HG03460 (cell line): ENCODE results near the gene SATB1.
"Not testable (repeated sequence)": the region's sequence is repeated elsewhere in the genome, so short reads cannot be mapped to it uniquely, and the experiment has no call there.

Experiments used
- ATAC-seq: cut with Tn5 transposase; IDR thresholded peaks from one replicate; pipeline ENCODE4 v1.9.1; 2021; ENCODE audit not compliant: unreplicated experiment

The SATB1 gene

DNA sequence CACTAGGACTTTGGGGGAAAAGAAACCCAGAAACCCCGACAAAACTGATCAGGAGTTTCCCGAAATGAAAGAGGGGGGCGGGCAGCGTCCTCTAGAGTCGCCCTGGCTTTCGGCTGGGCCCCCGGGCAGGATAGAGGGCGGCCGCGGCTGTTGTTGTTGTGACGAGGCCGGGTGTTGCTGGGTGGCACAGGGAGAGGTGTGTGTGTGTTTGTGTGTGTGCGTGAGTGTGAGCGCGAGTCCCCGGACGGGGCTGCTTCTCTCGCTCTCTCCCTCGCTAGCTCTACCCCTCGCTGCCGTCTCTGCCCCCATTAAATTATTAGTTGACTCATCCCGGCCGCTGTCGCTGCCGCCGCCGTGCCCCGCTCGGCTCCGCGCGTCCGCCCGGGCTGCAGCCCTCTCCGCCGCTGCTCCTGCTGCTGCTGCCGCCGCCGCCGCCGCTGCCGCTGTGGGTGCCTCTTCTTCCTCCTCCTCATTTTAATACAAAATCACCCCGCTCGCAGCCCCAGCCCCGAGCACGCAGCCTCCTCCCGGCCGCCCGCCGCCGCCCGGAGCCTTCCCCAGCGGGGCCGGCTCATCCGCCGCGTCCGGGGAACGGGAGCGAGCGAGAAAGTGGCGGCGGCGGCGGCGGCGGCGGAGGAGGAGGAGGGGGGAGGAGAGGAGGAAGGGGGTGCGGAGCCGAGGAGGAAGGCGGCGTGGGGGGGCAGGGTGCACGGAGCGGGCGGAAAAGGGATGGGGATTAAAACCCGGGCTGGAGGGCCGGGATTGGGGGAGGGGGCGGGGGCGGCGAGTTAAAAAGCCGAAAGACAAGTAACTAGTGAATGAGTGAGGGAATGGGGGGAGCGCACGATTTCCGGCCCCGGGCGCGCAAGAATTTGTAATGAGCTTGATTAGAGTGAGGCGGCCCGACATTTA is at the start of gene SATB1:
Gene SATB1, minus strand, starts transcription at position 611 of the 912 bp plus-strand sequence. CDS start 4,372 bp downstream, outside the sequence.
- ATAC-seq = peak; percentile 53

DNA sequence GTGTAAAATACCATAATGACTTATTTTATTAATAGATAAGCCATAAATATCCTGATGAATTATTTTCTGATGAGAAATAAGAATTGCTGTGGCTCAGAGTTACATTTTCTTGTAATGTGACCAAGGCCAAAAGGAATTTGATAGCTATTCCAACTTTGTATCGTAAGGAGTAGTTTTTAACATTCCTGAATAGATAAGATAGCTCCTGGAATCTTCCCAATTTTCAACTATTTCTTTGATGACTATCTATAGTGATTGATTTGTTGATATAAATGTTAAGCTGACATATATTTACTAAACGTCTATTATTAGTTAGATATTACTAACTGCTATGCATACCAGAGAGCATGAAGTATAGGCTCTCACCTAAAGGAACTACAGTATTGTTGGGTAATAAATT is 49.1 kb upstream of the SATB1 start:
- ATAC-seq = no peak

DNA sequence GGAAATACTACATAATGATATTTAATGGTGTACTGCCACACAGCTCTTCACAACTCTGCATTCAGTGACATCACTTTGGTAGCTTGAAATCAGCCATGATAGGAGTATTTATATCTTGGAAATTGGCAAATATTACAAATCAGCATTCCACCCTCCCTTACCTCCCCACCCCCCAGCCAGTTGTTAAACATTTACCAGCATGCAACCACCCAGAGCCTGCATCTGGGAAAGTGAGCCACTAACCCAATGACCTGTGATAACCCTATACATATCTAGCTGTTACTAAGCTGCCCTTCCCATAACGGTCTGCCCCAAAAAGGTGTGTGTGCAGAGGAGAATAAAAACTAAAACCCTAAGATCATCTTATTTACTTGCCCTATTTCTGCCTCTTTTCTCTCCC is 44.6 kb upstream of the SATB1 start:
- no peak for ATAC-seq

DNA sequence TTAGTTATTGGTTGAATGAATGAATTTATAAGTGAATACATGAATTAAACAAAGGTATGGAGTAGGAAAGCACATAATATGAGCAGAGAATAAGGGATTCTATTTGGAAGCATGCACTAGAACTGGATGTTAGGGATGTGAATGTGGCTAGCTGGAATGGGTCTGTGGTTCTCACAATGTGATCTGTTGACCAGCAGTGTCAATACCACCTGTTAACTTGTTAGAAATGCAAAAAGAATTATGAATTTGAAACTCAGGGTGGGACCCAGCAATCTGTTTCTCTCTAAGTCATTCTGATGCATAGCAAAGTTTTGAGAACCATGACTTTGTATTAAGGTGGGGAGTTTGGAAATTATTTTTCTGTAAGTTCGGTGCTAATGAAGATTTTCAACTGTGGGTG is 41.0 kb upstream of the SATB1 start:
- ATAC-seq = no peak

DNA sequence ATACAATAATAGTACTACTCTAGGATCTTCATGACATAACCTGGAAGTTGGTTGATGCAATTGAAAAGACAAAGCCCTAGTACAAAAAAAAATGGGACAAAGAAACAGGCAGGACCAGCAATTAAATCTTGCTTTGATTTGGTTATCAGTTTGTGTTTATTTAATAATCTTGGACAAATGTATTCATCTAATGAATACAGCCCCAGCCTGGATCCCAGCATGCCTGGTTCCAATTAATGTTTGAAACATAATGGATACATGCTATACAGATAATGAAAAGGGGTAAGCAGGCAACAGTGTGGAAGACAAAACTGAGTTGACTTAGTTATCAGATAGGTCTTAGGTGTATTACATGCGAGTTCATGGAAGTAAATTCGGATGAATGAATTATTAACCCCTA is 29.6 kb upstream of the SATB1 start:
- no peak for ATAC-seq

DNA sequence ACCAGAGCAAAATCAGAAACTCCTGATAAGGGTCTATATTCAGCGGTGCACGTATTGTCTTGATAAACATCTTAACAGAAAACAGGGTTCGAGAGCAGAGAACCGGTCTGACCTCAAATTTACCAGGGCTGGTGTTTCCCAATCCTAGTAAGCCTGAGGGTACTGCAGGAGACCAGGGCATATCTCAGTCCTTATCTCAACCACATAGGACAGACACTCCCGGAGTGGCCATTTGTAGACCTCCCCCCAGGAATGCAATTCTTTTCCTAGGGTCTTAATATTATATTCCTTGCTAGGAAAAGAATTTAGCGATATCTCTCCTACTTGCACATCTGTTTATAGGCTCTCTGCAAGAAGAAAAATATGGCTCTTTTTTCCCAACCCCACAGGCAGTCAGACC is 24.5 kb upstream of the SATB1 start:
- not testable (repeated sequence) for ATAC-seq

DNA sequence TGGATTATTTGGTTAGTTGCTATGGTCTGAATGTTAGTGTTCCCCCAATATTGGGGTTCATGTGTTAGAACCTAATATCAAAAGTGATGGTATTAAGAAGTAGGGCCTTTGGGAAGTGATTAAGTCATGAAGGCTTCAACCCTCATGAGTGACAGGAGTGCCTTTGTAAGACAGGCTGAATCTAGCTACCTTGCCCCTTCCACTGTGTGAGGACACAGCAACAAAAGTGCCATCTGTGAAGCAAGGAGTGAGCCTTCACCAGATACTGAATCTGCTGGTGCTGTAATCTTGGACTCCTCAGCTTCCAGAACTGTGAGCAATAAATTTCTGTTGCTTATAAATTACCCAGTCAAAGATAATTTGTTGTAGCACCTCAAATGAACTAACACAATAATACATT is 22.6 kb upstream of the SATB1 start:
- ATAC-seq = no peak

DNA sequence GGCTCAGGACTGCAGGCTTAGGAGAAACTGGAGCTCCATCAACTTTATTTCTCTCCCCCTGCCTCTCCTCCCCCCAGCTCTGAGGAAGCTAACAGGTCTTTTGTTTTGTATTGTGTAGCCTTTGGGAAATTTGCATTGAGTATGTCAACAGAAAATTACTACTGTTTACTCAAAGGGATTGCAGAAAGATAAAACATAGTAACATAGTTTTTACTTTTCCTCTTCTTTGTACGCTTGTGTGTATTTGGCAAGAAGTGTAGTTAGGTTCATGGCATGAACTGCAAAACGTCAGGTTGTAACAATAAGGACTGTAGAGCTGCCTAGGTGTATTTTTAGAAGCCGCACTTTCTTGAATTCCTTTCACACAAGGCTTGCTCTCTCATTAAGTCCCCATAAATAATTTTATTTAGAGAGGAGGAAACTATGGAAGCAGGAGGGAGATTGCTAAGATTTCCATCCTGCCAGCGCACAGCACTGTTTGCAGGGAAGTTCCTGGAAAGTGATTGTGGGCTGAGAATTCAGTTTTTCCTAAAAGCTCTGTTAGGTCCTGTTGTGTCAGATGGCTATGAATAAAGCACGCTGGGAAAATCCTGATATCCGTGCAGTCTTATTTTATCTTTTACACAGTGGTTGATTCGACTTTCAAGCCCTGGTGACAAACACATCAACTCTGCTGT is 21.1 kb upstream of the SATB1 start:
- no peak for ATAC-seq

DNA sequence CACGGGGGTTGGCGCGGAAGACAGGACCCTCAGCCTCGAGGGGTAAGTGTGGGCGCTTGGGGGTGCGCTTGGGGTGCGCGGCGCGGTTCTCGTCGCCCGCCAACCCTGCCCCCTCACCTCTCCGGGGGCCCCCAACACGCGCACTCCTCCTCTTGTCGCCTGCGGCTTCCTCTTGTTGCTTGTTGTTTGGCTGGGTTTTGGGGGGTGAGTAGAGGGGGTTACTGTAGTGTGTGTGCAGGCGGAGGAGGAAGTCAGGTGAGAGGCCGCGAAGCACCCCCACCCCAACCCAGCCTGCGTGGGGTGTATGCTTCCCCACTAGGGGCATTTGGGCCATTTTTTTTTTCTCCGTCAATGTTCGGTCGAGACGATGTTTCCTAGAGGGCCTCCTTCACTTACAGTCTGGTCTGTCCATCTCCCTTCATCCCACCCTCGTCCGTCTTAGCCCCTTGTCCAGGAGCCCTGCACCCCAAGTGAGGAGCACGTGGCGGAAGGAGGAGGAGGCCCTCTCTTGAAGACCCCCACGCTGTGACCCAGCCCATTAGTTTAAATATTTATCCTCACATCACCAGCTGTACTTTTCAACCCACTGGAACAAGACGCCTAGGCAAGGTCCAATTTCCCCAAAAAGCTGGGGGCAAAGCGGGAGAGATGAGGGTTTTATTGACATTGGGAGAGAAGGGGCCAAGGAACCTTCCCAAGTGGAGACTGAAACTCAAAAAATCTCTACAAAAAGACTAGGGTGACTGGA is 20.4 kb upstream of the SATB1 start:
- peak; percentile 12 for ATAC-seq

DNA sequence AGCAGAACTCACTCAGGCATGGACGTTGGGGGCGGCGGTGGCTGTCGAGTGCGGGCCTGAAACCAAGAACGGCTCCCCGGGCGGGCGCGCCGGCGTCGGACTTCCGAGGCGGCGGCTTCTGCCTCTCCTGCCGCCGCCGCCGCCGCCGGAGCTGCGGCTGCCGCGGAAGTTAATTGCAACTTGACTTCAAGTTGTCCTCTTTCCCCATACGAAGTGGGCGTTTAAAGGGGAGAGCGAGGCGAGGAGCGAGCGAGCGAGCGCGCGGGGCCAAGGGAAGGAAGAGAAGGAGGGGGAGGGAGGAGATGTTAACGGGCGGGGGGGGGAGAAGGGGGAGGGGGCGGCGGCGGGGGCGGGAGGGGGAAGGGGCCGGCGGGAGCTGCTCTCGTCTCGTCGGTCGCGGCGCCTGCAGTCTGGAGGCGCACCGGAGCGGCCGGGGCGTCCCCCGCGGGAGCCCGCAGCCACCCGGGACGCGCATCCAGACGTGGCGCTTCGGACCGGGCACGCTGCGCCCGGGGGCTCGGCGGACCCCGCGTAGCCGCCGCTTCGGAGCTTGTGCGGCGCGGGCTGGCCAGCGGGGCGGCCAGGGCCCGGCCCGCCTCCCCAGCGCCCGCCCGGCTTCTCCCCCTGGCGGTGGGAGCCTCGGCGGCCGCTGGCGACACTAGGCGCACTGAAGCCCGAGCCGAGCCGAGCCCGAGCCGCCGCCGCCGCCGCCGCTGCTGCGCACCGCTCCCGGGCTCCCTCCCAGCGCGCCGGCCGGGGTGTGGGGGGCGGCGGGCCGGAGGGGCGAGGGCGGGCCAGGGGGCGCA is 19.7 kb upstream of the SATB1 start:
- peak; percentile 82 for ATAC-seq

DNA sequence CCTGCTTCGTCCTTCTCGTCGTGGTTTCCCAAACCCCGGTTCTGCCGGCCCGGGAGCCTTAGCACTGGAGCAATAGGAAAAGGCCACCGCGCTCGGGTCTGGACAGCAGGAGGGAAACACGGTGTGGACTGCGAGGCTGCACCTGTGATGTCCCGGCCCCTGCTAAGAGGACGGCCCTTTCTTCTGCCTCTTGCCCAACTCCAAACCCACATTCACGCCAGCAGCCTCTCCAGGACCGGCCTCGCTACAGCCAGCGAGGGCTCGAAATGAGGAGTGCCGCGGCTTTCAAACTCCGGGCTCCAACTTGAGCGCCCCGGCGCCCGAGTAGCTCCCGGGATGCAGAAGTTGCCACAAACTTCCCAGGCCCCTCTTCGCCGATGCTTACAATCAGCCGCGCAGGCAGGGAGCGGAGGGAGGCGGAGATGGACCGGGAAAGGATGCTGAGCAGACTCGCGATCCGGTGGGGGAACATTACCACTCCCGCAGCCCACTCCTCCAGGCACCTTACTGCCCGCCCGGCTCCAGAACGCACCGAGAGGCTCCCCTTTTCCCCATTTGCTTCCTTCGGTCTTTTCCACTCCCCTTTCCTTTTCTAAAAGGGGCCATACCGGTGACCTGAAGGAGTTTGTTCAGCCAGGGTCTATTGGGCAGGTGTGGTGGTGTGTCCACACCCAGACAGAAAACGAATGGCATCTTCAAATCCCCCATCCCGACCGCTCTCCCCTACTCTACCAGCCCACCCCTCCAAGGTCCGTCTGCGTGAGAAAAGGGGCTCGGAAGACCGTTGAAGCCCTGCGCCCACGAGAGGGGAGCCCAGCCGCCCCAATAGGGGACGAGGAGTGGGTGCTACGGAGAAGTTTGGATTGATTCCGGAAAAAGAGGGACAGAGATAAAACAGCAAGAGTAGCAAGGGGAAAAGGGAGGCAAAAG is 18.8 kb upstream of the SATB1 start:
- ATAC-seq = no peak

DNA sequence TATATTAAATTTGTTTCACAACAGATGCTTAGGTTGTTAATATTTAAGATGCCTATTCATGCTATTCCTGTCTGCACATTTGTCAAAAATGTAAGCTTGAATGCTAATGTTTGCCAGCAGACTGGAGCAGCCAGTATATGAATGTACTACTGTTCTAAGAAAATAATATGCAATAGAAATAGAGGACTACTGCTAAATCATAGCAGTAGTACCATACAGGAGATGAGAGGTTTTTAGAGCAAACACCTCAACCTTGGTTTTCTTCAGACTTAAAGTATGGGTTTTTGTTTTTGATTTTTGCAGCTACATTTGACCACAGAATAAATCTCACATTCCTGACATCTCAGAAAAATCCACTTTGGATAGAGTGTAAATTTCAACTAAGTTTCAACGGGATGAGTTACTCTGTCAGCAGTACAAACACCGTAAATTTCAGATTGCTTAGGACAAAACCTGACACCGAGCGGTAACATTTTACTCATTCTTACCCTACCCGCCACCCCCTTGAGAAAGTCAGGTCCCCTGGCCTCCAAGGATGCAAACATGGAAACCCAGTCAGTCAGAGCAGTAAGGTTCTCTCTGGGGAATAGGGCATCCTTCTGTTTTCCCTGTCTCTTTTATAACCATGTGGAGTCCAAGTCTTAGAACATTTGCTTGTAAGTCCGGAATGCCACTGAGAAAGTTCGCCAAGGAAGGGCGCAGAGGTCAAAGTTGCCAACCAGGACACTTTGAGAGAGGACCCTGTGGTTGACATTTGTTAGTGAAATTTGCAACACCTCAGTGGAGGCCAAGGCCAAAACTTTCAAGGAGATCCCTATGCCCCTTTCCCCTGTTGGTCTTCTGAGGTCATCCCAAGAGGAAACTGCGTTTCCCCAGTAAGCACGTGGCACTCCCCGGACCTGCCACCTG is 17.9 kb upstream of the SATB1 start:
- no peak for ATAC-seq

DNA sequence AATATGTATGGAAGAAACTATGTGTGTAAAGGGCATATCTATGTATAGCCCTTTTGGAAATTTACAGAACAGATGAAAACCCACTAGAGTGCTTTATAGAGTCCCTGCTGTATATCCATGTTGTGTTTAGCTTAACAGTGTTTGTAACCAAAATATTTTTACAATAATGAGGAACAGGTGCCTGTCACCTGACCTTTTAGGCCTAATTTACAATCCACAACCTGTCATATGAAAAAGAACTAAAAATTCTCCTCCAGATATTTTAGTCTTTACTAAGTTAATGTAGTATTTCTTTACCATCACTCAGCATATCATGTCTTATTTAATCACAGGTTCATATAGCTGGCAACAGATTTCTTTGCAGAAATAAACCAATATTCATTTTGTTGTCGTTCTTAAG is 16.4 kb upstream of the SATB1 start:
- no peak for ATAC-seq

DNA sequence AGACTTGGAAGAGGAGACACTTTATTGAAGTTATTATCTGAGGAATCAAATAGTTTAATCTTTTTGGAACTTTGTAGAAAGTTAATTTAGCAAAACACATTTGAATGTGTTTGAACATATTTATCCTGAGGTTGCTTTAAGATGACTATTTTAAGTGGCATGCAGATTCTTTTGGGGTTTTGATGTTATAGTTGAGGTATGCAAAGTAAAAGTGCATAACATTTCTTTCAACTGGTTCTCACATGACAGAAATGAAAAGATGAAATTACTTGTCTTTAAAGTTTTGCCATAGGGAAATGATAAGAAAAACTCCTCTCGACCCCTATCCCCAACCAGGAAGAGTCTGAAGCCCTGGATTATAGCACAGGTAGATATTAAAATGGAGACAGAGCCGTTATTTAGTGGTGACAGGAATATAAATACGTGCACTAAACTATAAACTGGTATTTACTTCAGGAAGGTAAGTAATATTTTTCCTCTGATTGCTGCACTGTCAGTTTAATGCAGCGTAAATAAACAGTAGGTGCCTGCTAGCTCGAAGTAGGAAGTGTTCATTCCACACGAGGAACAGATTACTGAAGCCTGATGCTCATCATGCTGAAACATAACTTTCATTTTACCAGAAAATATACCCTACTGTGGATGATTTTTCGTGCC is 15.1 kb upstream of the SATB1 start:
- ATAC-seq = no peak

DNA sequence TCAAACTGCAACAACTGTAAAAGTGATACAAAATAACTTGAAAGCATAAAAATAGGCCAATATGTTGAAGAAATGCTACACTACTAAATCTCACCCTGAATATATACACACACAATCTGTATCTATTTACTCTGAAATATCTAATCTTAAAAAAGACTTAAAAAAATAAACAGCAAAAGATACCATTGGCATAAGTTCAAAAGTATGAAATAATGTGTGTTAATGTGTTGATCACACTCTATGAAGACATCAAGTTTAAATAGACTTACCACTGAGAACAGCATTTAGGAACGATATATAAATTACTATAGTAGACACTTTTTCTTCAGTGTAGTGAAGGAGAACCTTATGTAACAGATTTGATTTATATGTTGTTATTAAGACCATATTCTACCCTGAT is 14.1 kb upstream of the SATB1 start:
- ATAC-seq = no peak

DNA sequence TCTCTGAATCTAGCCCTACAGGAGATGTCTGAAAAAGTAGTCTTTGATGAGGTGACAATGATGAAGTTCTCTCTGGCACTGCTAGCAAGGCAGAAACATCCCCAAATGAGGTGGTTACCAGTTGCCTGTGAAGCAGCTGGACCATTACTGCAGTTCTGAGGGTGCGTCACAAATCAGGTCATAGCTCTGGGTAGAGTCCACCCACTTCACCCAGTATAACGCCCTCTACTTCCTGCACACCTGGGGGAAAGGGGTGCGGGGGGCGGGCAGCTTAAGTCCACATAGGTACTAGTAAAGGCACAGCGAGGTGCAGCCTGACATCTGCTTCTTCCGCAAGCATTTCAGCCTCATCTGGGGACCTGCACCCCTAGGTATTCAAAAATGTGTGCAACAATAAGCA is 13.4 kb upstream of the SATB1 start:
- no peak for ATAC-seq

DNA sequence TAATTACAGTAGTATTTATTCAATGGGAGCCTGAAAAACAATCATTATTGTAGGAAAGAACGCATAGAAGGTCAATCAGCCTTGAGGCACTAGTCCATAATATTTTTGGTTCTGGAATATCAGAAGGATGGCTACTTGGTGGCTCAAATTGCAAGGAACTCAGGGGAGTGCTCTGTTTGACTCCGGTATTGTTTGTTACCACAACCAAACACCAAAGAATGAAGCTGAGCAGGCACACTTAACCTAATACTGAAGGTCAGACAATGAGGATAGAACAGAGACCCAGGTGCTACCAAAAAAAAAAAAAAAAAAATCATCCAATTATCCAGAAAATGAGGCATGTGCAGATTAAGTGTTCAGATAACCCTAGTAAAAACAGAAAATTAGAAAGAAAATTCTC is 11.1 kb upstream of the SATB1 start:
- ATAC-seq = no peak

DNA sequence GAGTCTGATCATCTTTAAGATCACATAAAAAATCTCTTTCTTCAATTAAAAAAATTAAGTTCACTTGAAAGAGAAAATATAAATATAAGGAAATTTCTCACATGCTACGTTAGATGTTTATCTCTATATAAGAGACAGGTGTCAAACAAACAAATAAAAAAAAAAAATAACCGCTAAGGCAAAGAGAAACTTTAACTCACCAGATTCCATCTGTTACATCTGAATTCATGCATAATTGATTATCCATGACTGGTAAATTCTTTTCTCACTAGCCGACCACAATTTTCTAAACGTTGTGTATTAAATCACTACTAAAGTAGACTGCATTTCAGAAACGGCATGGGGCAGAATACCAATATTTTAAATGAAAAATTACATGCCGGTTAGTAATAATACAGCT is 9.6 kb upstream of the SATB1 start:
- no peak for ATAC-seq
